ENCODE data around the gene SKAP2.

Gene SKAP2

GRCh38 chr7:26698194-26698593 lies 166.2 kb downstream of the SKAP2 start:
- H2BK12ac ChIP-seq (ENCODE audit: low read length) = no peak overlapping the region
- H3K27me3 ChIP-seq (ENCODE audit: insufficient read depth, low read length) = no peaks in the 10 kb centered on the region
- H4K12ac ChIP-seq (ENCODE audit: low read depth, low read length) = no peak overlapping the region
- H2AK5ac ChIP-seq (ENCODE audit: low read length) = no peak overlapping the region
- no peak overlapping the region for H4K8ac ChIP-seq (ENCODE audit: low read depth, low read length)
- H3K9ac ChIP-seq (ENCODE audit: low read length) = no peak overlapping the region
- no peaks in the 10 kb centered on the region for H3K79me1 ChIP-seq (ENCODE audit: low read length)
- WGBS (ENCODE audit: extremely low coverage, insufficient coverage, insufficient read length) = no CpG with 5 or more reads among the region's 1 CpG
- H4K91ac ChIP-seq (ENCODE audit: low read depth, low read length) = no peak overlapping the region
- H3K36me3 ChIP-seq (ENCODE audit: control insufficient read depth in 1 of 2, insufficient read depth in 2 of 2, low read length in 2 of 2) = no peaks in the 10 kb centered on the region
- no peak overlapping the region for H3K4me3 ChIP-seq (ENCODE audit: low read depth, low read length)
- no peak for DNase-seq
- no peak overlapping the region for H3K23ac ChIP-seq (ENCODE audit: low read length)
- no peaks in the 10 kb centered on the region for H3K9me3 ChIP-seq (ENCODE audit: insufficient read depth, low read depth, low read length)
- H3K14ac ChIP-seq (ENCODE audit: low read length) = no peak overlapping the region
- no peak overlapping the region for H2BK5ac ChIP-seq (ENCODE audit: low read depth, low read length, poor library complexity)
- H3K4ac ChIP-seq (ENCODE audit: low read depth, low read length) = no peak overlapping the region
- no peak overlapping the region for H3K27ac ChIP-seq (ENCODE audit: low read depth, low read length)
- no peak overlapping the region for H2AFZ ChIP-seq (ENCODE audit: insufficient read depth, low read length, poor library complexity)
- no peak overlapping the region for H2BK120ac ChIP-seq (ENCODE audit: insufficient read depth, low read length, poor library complexity)
- no peaks in the 10 kb centered on the region for H3K79me2 ChIP-seq (ENCODE audit: control insufficient read depth, insufficient read depth, low read length, poor library complexity)
- H3K4me1 ChIP-seq (ENCODE audit: control insufficient read depth in 1 of 2, insufficient read depth in 2 of 2, low read length in 2 of 2) = no peaks in the 10 kb centered on the region
- no peak overlapping the region for H3K18ac ChIP-seq (ENCODE audit: low read length)
- no peak overlapping the region for H3K4me2 ChIP-seq (ENCODE audit: low read length)

- no peaks in the 10 kb centered on the region for H3K79me2 ChIP-seq (ENCODE audit: control insufficient read depth, insufficient read depth, low read length, poor library complexity)
These were observed 167.4 kb downstream of the SKAP2 start for GRCh38 chr7:26696978-26697377.

GRCh38 chr7:26696161-26696560 lies 168.2 kb downstream of the SKAP2 start:
- Histone ChIP-seq H2BK120ac (ENCODE audit: insufficient read depth, low read length, poor library complexity) (no peak overlapping the region), H3K27ac (ENCODE audit: low read depth, low read length) (no peak overlapping the region), H3K9ac (ENCODE audit: low read length) (no peak overlapping the region), H3K4ac (ENCODE audit: low read depth, low read length) (no peak overlapping the region), H3K79me1 (ENCODE audit: low read length) (no peaks in the 10 kb centered on the region), H2BK5ac (ENCODE audit: low read depth, low read length, poor library complexity) (no peak overlapping the region), H4K8ac (ENCODE audit: low read depth, low read length) (no peak overlapping the region), H3K18ac (ENCODE audit: low read length) (no peak overlapping the region), H3K9me3 (ENCODE audit: insufficient read depth, low read depth, low read length) (no peaks in the 10 kb centered on the region), H3K79me2 (ENCODE audit: control insufficient read depth, insufficient read depth, low read length, poor library complexity) (no peaks in the 10 kb centered on the region), H3K14ac (ENCODE audit: low read length) (no peak overlapping the region), H2AK5ac (ENCODE audit: low read length) (no peak overlapping the region), H3K4me1 (ENCODE audit: control insufficient read depth in 1 of 2, insufficient read depth in 2 of 2, low read length in 2 of 2) (no peaks in the 10 kb centered on the region), H3K23ac (ENCODE audit: low read length) (no peak overlapping the region), H3K27me3 (ENCODE audit: insufficient read depth, low read length) (no peaks in the 10 kb centered on the region), H4K12ac (ENCODE audit: low read depth, low read length) (no peak overlapping the region), H3K36me3 (ENCODE audit: control insufficient read depth in 1 of 2, insufficient read depth in 2 of 2, low read length in 2 of 2) (no peaks in the 10 kb centered on the region), H2BK12ac (ENCODE audit: low read length) (no peak overlapping the region), H4K91ac (ENCODE audit: low read depth, low read length) (no peak overlapping the region), H3K4me2 (ENCODE audit: low read length) (no peak overlapping the region), H3K4me3 (ENCODE audit: low read depth, low read length) (no peak overlapping the region), H2AFZ (ENCODE audit: insufficient read depth, low read length, poor library complexity) (no peak overlapping the region)
- no peak for DNase-seq

More at GRCh38 chr7:26696978-26697377, 167.4 kb downstream of the SKAP2 start:
- no peak overlapping the region for H3K4ac ChIP-seq (ENCODE audit: low read depth, low read length)
- no peak overlapping the region for H3K4me3 ChIP-seq (ENCODE audit: low read depth, low read length)
- no peak overlapping the region for H2BK120ac ChIP-seq (ENCODE audit: insufficient read depth, low read length, poor library complexity)
- no peak overlapping the region for H2AFZ ChIP-seq (ENCODE audit: insufficient read depth, low read length, poor library complexity)
- no peak overlapping the region for H3K4me2 ChIP-seq (ENCODE audit: low read length)
- no peaks in the 10 kb centered on the region for H3K9me3 ChIP-seq (ENCODE audit: insufficient read depth, low read depth, low read length)
- H3K14ac ChIP-seq (ENCODE audit: low read length) = no peak overlapping the region
- WGBS (ENCODE audit: extremely low coverage, insufficient coverage, insufficient read length) = no CpG with 5 or more reads among the region's 5 CpGs
- H4K91ac ChIP-seq (ENCODE audit: low read depth, low read length) = no peak overlapping the region
- H4K12ac ChIP-seq (ENCODE audit: low read depth, low read length) = no peak overlapping the region
- no peak overlapping the region for H2AK5ac ChIP-seq (ENCODE audit: low read length)
- H3K4me1 ChIP-seq (ENCODE audit: control insufficient read depth in 1 of 2, insufficient read depth in 2 of 2, low read length in 2 of 2) = no peaks in the 10 kb centered on the region
- H3K27ac ChIP-seq (ENCODE audit: low read depth, low read length) = no peak overlapping the region
- no peak overlapping the region for H3K23ac ChIP-seq (ENCODE audit: low read length)
- DNase-seq = no peak
- H2BK5ac ChIP-seq (ENCODE audit: low read depth, low read length, poor library complexity) = no peak overlapping the region
- no peak overlapping the region for H2BK12ac ChIP-seq (ENCODE audit: low read length)
- no peak overlapping the region for H3K18ac ChIP-seq (ENCODE audit: low read length)
- no peak overlapping the region for H4K8ac ChIP-seq (ENCODE audit: low read depth, low read length)
- no peak overlapping the region for H3K9ac ChIP-seq (ENCODE audit: low read length)
- no peaks in the 10 kb centered on the region for H3K27me3 ChIP-seq (ENCODE audit: insufficient read depth, low read length)
- H3K79me1 ChIP-seq (ENCODE audit: low read length) = no peaks in the 10 kb centered on the region
- no peaks in the 10 kb centered on the region for H3K36me3 ChIP-seq (ENCODE audit: control insufficient read depth in 1 of 2, insufficient read depth in 2 of 2, low read length in 2 of 2)

GRCh38 chr7:26694713-26695112 lies 169.7 kb downstream of the SKAP2 start:
- no peaks in the 10 kb centered on the region for H3K4me1 ChIP-seq (ENCODE audit: control insufficient read depth in 1 of 2, insufficient read depth in 2 of 2, low read length in 2 of 2)
- no peaks in the 10 kb centered on the region for H3K9me3 ChIP-seq (ENCODE audit: insufficient read depth, low read depth, low read length)
- H3K36me3 ChIP-seq (ENCODE audit: control insufficient read depth in 1 of 2, insufficient read depth in 2 of 2, low read length in 2 of 2) = no peaks in the 10 kb centered on the region
- H3K79me2 ChIP-seq (ENCODE audit: control insufficient read depth, insufficient read depth, low read length, poor library complexity) = no peaks in the 10 kb centered on the region
- no peak overlapping the region for H3K27ac ChIP-seq (ENCODE audit: low read depth, low read length)
- no peak overlapping the region for H2AK5ac ChIP-seq (ENCODE audit: low read length)
- H3K14ac ChIP-seq (ENCODE audit: low read length) = no peak overlapping the region
- H3K27me3 ChIP-seq (ENCODE audit: insufficient read depth, low read length) = no peaks in the 10 kb centered on the region
- no CpG with 5 or more reads among the region's 3 CpGs for WGBS (ENCODE audit: extremely low coverage, insufficient coverage, insufficient read length)
- no peak overlapping the region for H2BK120ac ChIP-seq (ENCODE audit: insufficient read depth, low read length, poor library complexity)
- H4K8ac ChIP-seq (ENCODE audit: low read depth, low read length) = no peak overlapping the region
- H3K4me2 ChIP-seq (ENCODE audit: low read length) = no peak overlapping the region
- H3K23ac ChIP-seq (ENCODE audit: low read length) = no peak overlapping the region
- H4K12ac ChIP-seq (ENCODE audit: low read depth, low read length) = no peak overlapping the region
- H2BK12ac ChIP-seq (ENCODE audit: low read length) = no peak overlapping the region
- no peak overlapping the region for H3K9ac ChIP-seq (ENCODE audit: low read length)
- H2BK5ac ChIP-seq (ENCODE audit: low read depth, low read length, poor library complexity) = no peak overlapping the region
- no peak overlapping the region for H2AFZ ChIP-seq (ENCODE audit: insufficient read depth, low read length, poor library complexity)
- no peaks in the 10 kb centered on the region for H3K79me1 ChIP-seq (ENCODE audit: low read length)
- no peak overlapping the region for H3K4me3 ChIP-seq (ENCODE audit: low read depth, low read length)
- no peak overlapping the region for H3K18ac ChIP-seq (ENCODE audit: low read length)
- no peak overlapping the region for H4K91ac ChIP-seq (ENCODE audit: low read depth, low read length)
- no peak overlapping the region for H3K4ac ChIP-seq (ENCODE audit: low read depth, low read length)
- no peak for DNase-seq

- Histone ChIP-seq H3K27ac (ENCODE audit: low read depth, low read length) (no peak overlapping the region), H2AK5ac (ENCODE audit: low read length) (no peak overlapping the region), H3K79me2 (ENCODE audit: control insufficient read depth, insufficient read depth, low read length, poor library complexity) (no peaks in the 10 kb centered on the region), H3K9me3 (ENCODE audit: insufficient read depth, low read depth, low read length) (no peaks in the 10 kb centered on the region), H3K14ac (ENCODE audit: low read length) (no peak overlapping the region), H3K36me3 (ENCODE audit: control insufficient read depth in 1 of 2, insufficient read depth in 2 of 2, low read length in 2 of 2) (no peaks in the 10 kb centered on the region), H4K91ac (ENCODE audit: low read depth, low read length) (no peak overlapping the region), H2BK5ac (ENCODE audit: low read depth, low read length, poor library complexity) (no peak overlapping the region), H3K4me1 (ENCODE audit: control insufficient read depth in 1 of 2, insufficient read depth in 2 of 2, low read length in 2 of 2) (no peaks in the 10 kb centered on the region), H3K4me2 (ENCODE audit: low read length) (no peak overlapping the region), H4K12ac (ENCODE audit: low read depth, low read length) (no peak overlapping the region), H2BK120ac (ENCODE audit: insufficient read depth, low read length, poor library complexity) (no peak overlapping the region), H2BK12ac (ENCODE audit: low read length) (no peak overlapping the region), H3K18ac (ENCODE audit: low read length) (no peak overlapping the region), H3K9ac (ENCODE audit: low read length) (no peak overlapping the region), H2AFZ (ENCODE audit: insufficient read depth, low read length, poor library complexity) (no peak overlapping the region), H4K8ac (ENCODE audit: low read depth, low read length) (no peak overlapping the region), H3K4me3 (ENCODE audit: low read depth, low read length) (no peak overlapping the region), H3K27me3 (ENCODE audit: insufficient read depth, low read length) (no peaks in the 10 kb centered on the region), H3K79me1 (ENCODE audit: low read length) (no peaks in the 10 kb centered on the region), H3K23ac (ENCODE audit: low read length) (no peak overlapping the region), H3K4ac (ENCODE audit: low read depth, low read length) (no peak overlapping the region)
- no peak for DNase-seq
These were observed 170.2 kb downstream of the SKAP2 start for GRCh38 chr7:26694141-26694540.
